Epithelial cell of prostate (primary cell): ENCODE data around the gene SEMA4D.

ENCODE experiments used
- DNase-seq: peaks from one replicate; pipeline ENCODE4 v3.0.0-alpha.2; 2011; ENCODE audit warnings: low read depth, low spot score
- H3K27ac ChIP-seq: fragments of 450-650 bp; 2 replicates; pipeline ENCODE4 v1.5.1; 2017; ENCODE audit warnings: mild to moderate bottlenecking

SEMA4D gene

GRCh38 chr9:89312222-89312571, 185.7 kb downstream of the SEMA4D start:
- peak overlapping the region; percentile 98 for H3K27ac ChIP-seq
- no peak for DNase-seq

GRCh38 chr9:89311346-89312221, 186.3 kb downstream of the SEMA4D start:
- peak overlapping the region; percentile 98 for H3K27ac ChIP-seq
- no peak for DNase-seq
